Measurements from ENCODE around the gene BICRA. TPM values are rescaled to one million over a fixed set of nuclear protein-coding genes. Genes with fewer than 3 reads are reported as not detected.

Gene BICRA
- total RNA-seq, 1 experiment from 2014 or later: 29.3 TPM

DNA sequence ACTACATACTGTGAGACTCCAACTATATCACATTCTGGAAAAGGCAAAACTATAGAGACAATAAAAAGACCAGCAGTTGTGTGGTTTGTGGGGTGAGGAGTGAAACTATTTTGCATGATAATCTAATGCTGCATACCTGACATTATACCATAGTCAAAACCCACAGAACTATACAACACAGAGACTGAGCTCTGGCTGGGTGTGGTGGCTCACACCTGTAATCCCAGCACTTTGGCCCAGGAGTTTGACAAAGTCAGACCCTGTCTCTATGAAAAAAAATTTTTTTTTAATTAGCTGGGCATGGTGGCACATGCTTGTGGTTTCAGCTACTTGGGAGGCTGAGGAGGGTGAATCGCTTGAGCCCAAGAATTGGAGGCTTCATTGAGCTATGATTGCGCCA is 47.9 kb upstream of the BICRA start:
- Mint-ChIP-seq H3K9me3 (no peaks in the 10 kb centered on the region), H3K4me1 (peaks cover 9 to 13% of the 10 kb centered on the region in 2 experiments), H3K4me3 (no peak overlapping the region), H3K36me3 (ENCODE audit: insufficient read depth in 1 of 3, low read depth in 3 of 3) (no peaks in the 10 kb centered on the region), H3K27ac (no peak overlapping the region), H3K27me3 (ENCODE audit: low read depth) (no peaks in the 10 kb centered on the region)
- no peaks in the 10 kb centered on the region for H3K79me1 ChIP-seq (ENCODE audit: insufficient read depth, low read depth, low read length, poor library complexity, severe bottlenecking)
- 0 out of 2 replicates have a peak, but pooled peaks cover 3% of the 10 kb centered on the region for H3K4me1 ChIP-seq (ENCODE audit: insufficient read depth, low read length)
- no CpG with 5 or more reads among the region's 2 CpGs for WGBS (ENCODE audit: extremely low coverage, insufficient read length, low lambda C conversion rate)
- no peak overlapping the region for H3K27ac ChIP-seq (ENCODE audit: insufficient read length, low read depth, low read length)
- H2BK12ac ChIP-seq (ENCODE audit: insufficient read length, low read depth, low read length): no peak overlapping the region
- no peak overlapping the region for H3K14ac ChIP-seq (ENCODE audit: insufficient read depth, low read length)
- TF ChIP-seq, protein P1, sequence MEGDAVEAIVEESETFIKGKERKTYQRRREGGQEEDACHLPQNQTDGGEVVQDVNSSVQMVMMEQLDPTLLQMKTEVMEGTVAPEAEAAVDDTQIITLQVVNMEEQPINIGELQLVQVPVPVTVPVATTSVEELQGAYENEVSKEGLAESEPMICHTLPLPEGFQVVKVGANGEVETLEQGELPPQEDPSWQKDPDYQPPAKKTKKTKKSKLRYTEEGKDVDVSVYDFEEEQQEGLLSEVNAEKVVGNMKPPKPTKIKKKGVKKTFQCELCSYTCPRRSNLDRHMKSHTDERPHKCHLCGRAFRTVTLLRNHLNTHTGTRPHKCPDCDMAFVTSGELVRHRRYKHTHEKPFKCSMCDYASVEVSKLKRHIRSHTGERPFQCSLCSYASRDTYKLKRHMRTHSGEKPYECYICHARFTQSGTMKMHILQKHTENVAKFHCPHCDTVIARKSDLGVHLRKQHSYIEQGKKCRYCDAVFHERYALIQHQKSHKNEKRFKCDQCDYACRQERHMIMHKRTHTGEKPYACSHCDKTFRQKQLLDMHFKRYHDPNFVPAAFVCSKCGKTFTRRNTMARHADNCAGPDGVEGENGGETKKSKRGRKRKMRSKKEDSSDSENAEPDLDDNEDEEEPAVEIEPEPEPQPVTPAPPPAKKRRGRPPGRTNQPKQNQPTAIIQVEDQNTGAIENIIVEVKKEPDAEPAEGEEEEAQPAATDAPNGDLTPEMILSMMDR (conservative IDR thresholded peaks at IDR 0.05): no peak
- H4K91ac ChIP-seq (ENCODE audit: insufficient read length, low read depth, low read length): no peak overlapping the region
- H3K27me3 ChIP-seq (ENCODE audit: insufficient read depth, low read length): no peaks in the 10 kb centered on the region
- no peak overlapping the region for H3K4ac ChIP-seq (ENCODE audit: low read depth, low read length)
- H3K56ac ChIP-seq (ENCODE audit: insufficient read length, low read depth, low read length): no peak overlapping the region
- H2BK15ac ChIP-seq (ENCODE audit: low read depth, low read length): no peak overlapping the region
- H3K4me2 ChIP-seq (ENCODE audit: insufficient read depth, insufficient read length, low read length): no peak overlapping the region
- H3K9me3 ChIP-seq (ENCODE audit: control insufficient read depth, low read depth, low read length): no peaks in the 10 kb centered on the region
- no peak for DNase-seq
- no peaks in the 10 kb centered on the region for H3K23me2 ChIP-seq (ENCODE audit: insufficient read length, low read depth, low read length, poor library complexity, severe bottlenecking)
- no peaks in the 10 kb centered on the region for H4K20me1 ChIP-seq (ENCODE audit: control insufficient read depth, insufficient read depth, insufficient read length)
- H2BK20ac ChIP-seq (ENCODE audit: low read depth, low read length, poor library complexity, severe bottlenecking): no peak overlapping the region
- H3K23ac ChIP-seq (ENCODE audit: insufficient read length, low read depth, low read length): no peak overlapping the region
- H2BK120ac ChIP-seq (ENCODE audit: low read depth, low read length, poor library complexity, severe bottlenecking): no peak overlapping the region
- no peak overlapping the region for H2AK5ac ChIP-seq (ENCODE audit: insufficient read length, low read length)
- no peak overlapping the region for H2AFZ ChIP-seq (ENCODE audit: low read length)
- no peak overlapping the region for H4K5ac ChIP-seq (ENCODE audit: insufficient read length, low read depth, low read length)
- H4K8ac ChIP-seq (replicated peaks; ENCODE audit: insufficient read length, low read depth, low read length): no peak overlapping the region
- H2BK5ac ChIP-seq (ENCODE audit: insufficient read length, low read length): no peak overlapping the region
- no peaks in the 10 kb centered on the region for H3K79me2 ChIP-seq (ENCODE audit: insufficient read depth, low read length)
- no peak overlapping the region for H3K18ac ChIP-seq (ENCODE audit: insufficient read length, low read depth, low read length)
- H3T11ph ChIP-seq (ENCODE audit: low read length): no peak overlapping the region
- no peak overlapping the region for H3K9ac ChIP-seq (ENCODE audit: extremely low read depth, insufficient read length, low read length)

All from H9 (cell line).